Right lobe of liver (tissue), 4 donors: ENCODE measurements around the gene ABCB8.

ENCODE experiments used
- CTCF ChIP-seq, 4 donors: fragments of 200-600 bp in 3 of 4; fragments of 450-650 bp in 1 of 4; IDR thresholded peaks; one replicate each; pipeline versions ENCODE4 v1.5.1 to v1.8.0; 2016 to 2022; ENCODE audit warnings: antibody characterized with exemption in 4 of 4, mild to moderate bottlenecking in 2 of 4
- POLR2A ChIP-seq: fragments of 450-650 bp; IDR thresholded peaks from one replicate; pipeline ENCODE4 v1.6.1; 2017; ENCODE audit warnings: antibody characterized with exemption, mild to moderate bottlenecking
- donor health status: DM: no; HTN: no; CAD: no.
- donor health status: DM: no; HTN: no; CAD: no.
- donor health status: DM: no; HTN: yes; CAD: no.

- peak; percentile 62 for TF ChIP-seq POLR2A
- TF ChIP-seq CTCF (IDR thresholded peaks at IDR 0.05): peak; percentile 56 to 66 (median 62)
Measured at GRCh38 chr7:151028131-151028947, at the start of gene ABCB8.
